Measurements from ENCODE around the gene CRHR1.

Gene CRHR1

GRCh38 chr17:45777388-45777787, 6.7 kb upstream of the CRHR1 start:
- Histone ChIP-seq H3K27ac (no peak overlapping the region), H3K9me3 (no peaks in the 10 kb centered on the region), H3K27me3 (peaks cover 98% of the 10 kb centered on the region), H3K4me1 (ENCODE audit: control insufficient read depth in 1 of 2, insufficient read depth in 1 of 2, low read depth in 1 of 2, low read length in 1 of 2) (no peaks in the 10 kb centered on the region), H3K4me3 (ENCODE audit: low read depth in 1 of 2, low read length in 1 of 2) (no peak overlapping the region), H3K36me3 (no peaks in the 10 kb centered on the region)
- no peak for TF ChIP-seq CTCF (IDR thresholded peaks at IDR 0.05)

- Histone ChIP-seq H3K9me3 (no peaks in the 10 kb centered on the region), H3K27ac (no peak overlapping the region), H3K4me3 (ENCODE audit: low read depth in 1 of 2, low read length in 1 of 2) (no peak overlapping the region), H3K36me3 (no peaks in the 10 kb centered on the region), H3K27me3 (peaks cover 99% of the 10 kb centered on the region), H3K4me1 (ENCODE audit: control insufficient read depth in 1 of 2, insufficient read depth in 1 of 2, low read depth in 1 of 2, low read length in 1 of 2) (peaks cover 0 to 4% of the 10 kb centered on the region in 2 experiments)
- no peak for TF ChIP-seq CTCF (IDR thresholded peaks at IDR 0.05)
These were observed 3.2 kb upstream of the CRHR1 start for GRCh38 chr17:45780921-45781320.

GRCh38 chr17:45782889-45783592, 1.1 kb upstream of the CRHR1 start:
- peaks cover 0 to 4% of the 10 kb centered on the region in 2 experiments for H3K4me1 ChIP-seq (ENCODE audit: control insufficient read depth in 1 of 2, insufficient read depth in 1 of 2, low read depth in 1 of 2, low read length in 1 of 2)
- H3K27ac ChIP-seq = no peak overlapping the region
- H3K36me3 ChIP-seq = no peaks in the 10 kb centered on the region
- peaks cover 100% of the 10 kb centered on the region for H3K27me3 ChIP-seq
- H3K4me3 ChIP-seq (ENCODE audit: low read depth in 1 of 2, low read length in 1 of 2) = no peak overlapping the region
- H3K9me3 ChIP-seq = no peaks in the 10 kb centered on the region
- TF ChIP-seq CTCF (IDR thresholded peaks at IDR 0.05) = no peak

- Histone ChIP-seq H3K27me3 (peaks cover 100% of the 10 kb centered on the region), H3K4me3 (ENCODE audit: low read depth in 1 of 2, low read length in 1 of 2) (no peak overlapping the region), H3K27ac (no peak overlapping the region), H3K9me3 (no peaks in the 10 kb centered on the region), H3K4me1 (ENCODE audit: control insufficient read depth in 1 of 2, insufficient read depth in 1 of 2, low read depth in 1 of 2, low read length in 1 of 2) (peaks cover 0 to 4% of the 10 kb centered on the region in 2 experiments), H3K36me3 (no peaks in the 10 kb centered on the region)
- TF ChIP-seq CTCF (IDR thresholded peaks at IDR 0.05) = no peak
These were observed 377 bp upstream of the CRHR1 start for GRCh38 chr17:45783593-45784292.

- no peak overlapping the region for H3K27ac ChIP-seq
- peaks cover 0 to 4% of the 10 kb centered on the region in 2 experiments for H3K4me1 ChIP-seq (ENCODE audit: control insufficient read depth in 1 of 2, insufficient read depth in 1 of 2, low read depth in 1 of 2, low read length in 1 of 2)
- H3K9me3 ChIP-seq = no peaks in the 10 kb centered on the region
- no peak for TF ChIP-seq CTCF (IDR thresholded peaks at IDR 0.05)
- peaks cover 100% of the 10 kb centered on the region for H3K27me3 ChIP-seq
- no peaks in the 10 kb centered on the region for H3K36me3 ChIP-seq
- no peak overlapping the region for H3K4me3 ChIP-seq (ENCODE audit: low read depth in 1 of 2, low read length in 1 of 2)
These were observed 790 bp downstream of the CRHR1 start for GRCh38 chr17:45784741-45785479.
